Stimulated activated effector memory CD8-positive, alpha-beta T cell treated with anti-CD3 and anti-CD28 coated beads, Interleukin-12 subunit alpha, Interleukin-12 subunit beta, amount 100 ng/mL, for 72 hours (primary cell): ENCODE results near the gene FHOD3.
"Not testable (repeated sequence)": the region's sequence is repeated elsewhere in the genome, so short reads cannot be mapped to it uniquely, and the experiment has no call there.

Experiments
- ATAC-seq: fragments of 150-1000 bp; cut with Tn5 transposase; 2 replicates; pipeline ENCODE4 v1.10.0; 2021
- DNase-seq, 2 donors: peaks; one replicate each; pipeline ENCODE4 v3.0.0; 2021 to 2022; ENCODE audit warnings: low spot score in 2 of 2
- H3K27ac Mint-ChIP-seq: one replicate; pipeline ENCODE4 v1.8.0; 2022; ENCODE audit warnings: mild to moderate bottlenecking, mixed read lengths
- H3K36me3 Mint-ChIP-seq: one replicate; pipeline ENCODE4 v1.8.0; 2022; ENCODE audit warnings: mild to moderate bottlenecking, mixed read lengths
- H3K4me1 Mint-ChIP-seq: one replicate; pipeline ENCODE4 v1.8.0; 2022; ENCODE audit warnings: mixed read lengths
- H3K4me3 Mint-ChIP-seq: one replicate; pipeline ENCODE4 v1.8.0; 2022; ENCODE audit warnings: mild to moderate bottlenecking, mixed read lengths
- H3K9me3 Mint-ChIP-seq: one replicate; pipeline ENCODE4 v1.8.0; 2022; ENCODE audit warnings: mixed read lengths

Gene FHOD3

GRCh38 chr18:36460324-36460850 lies 162.9 kb downstream of the FHOD3 start:
- peak; percentile 12 for ATAC-seq
- Mint-ChIP-seq H3K9me3 (no peaks in the 10 kb centered on the region), H3K27ac (no peak overlapping the region), H3K4me1 (no peaks in the 10 kb centered on the region), H3K4me3 (no peak overlapping the region), H3K36me3 (no peaks in the 10 kb centered on the region)
- no peak for DNase-seq

GRCh38 chr18:36460854-36461253 lies 163.3 kb downstream of the FHOD3 start:
- Mint-ChIP-seq H3K9me3 (no peaks in the 10 kb centered on the region), H3K36me3 (no peaks in the 10 kb centered on the region), H3K4me1 (no peaks in the 10 kb centered on the region), H3K4me3 (no peak overlapping the region), H3K27ac (no peak overlapping the region)
- DNase-seq: no peak
- no peak for ATAC-seq

GRCh38 chr18:36461551-36461987 lies 164.1 kb downstream of the FHOD3 start:
- Mint-ChIP-seq H3K4me3 (no peak overlapping the region), H3K36me3 (no peaks in the 10 kb centered on the region), H3K27ac (no peak overlapping the region), H3K9me3 (no peaks in the 10 kb centered on the region), H3K4me1 (no peaks in the 10 kb centered on the region)
- no peak for ATAC-seq
- DNase-seq: no peak

GRCh38 chr18:36463516-36463915 lies 166.0 kb downstream of the FHOD3 start:
- H3K4me1 Mint-ChIP-seq, H3K36me3 Mint-ChIP-seq, H3K9me3 Mint-ChIP-seq, H3K4me3 Mint-ChIP-seq, DNase-seq, ATAC-seq, H3K27ac Mint-ChIP-seq: not testable (repeated sequence)

GRCh38 chr18:36464126-36464651 lies 166.7 kb downstream of the FHOD3 start:
- DNase-seq (no peak), ATAC-seq (no peak)
- Mint-ChIP-seq H3K9me3 (no peaks in the 10 kb centered on the region), H3K4me1 (no peaks in the 10 kb centered on the region), H3K27ac (no peak overlapping the region), H3K4me3 (no peak overlapping the region), H3K36me3 (no peaks in the 10 kb centered on the region)

GRCh38 chr18:36465276-36465675 lies 167.8 kb downstream of the FHOD3 start:
- H3K27ac Mint-ChIP-seq: no peak overlapping the region
- H3K4me1 Mint-ChIP-seq: no peaks in the 10 kb centered on the region
- H3K9me3 Mint-ChIP-seq: no peaks in the 10 kb centered on the region
- no peaks in the 10 kb centered on the region for H3K36me3 Mint-ChIP-seq
- DNase-seq (no peak), ATAC-seq (no peak)
- H3K4me3 Mint-ChIP-seq: no peak overlapping the region

GRCh38 chr18:36465970-36466369 lies 168.5 kb downstream of the FHOD3 start:
- no peaks in the 10 kb centered on the region for H3K4me1 Mint-ChIP-seq
- ATAC-seq (no peak), DNase-seq (no peak)
- no peak overlapping the region for H3K27ac Mint-ChIP-seq
- H3K4me3 Mint-ChIP-seq: no peak overlapping the region
- no peaks in the 10 kb centered on the region for H3K9me3 Mint-ChIP-seq
- H3K36me3 Mint-ChIP-seq: no peaks in the 10 kb centered on the region

- no peaks in the 10 kb centered on the region for H3K4me1 Mint-ChIP-seq
- no peaks in the 10 kb centered on the region for H3K9me3 Mint-ChIP-seq
- H3K36me3 Mint-ChIP-seq: no peaks in the 10 kb centered on the region
- no peak overlapping the region for H3K27ac Mint-ChIP-seq
- ATAC-seq: no peak
- DNase-seq: no peak
- H3K4me3 Mint-ChIP-seq: no peak overlapping the region
Observed at GRCh38 chr18:36467614-36468013, 170.1 kb downstream of the FHOD3 start.

- Mint-ChIP-seq H3K36me3 (no peaks in the 10 kb centered on the region), H3K9me3 (no peaks in the 10 kb centered on the region), H3K4me1 (no peaks in the 10 kb centered on the region), H3K4me3 (no peak overlapping the region), H3K27ac (no peak overlapping the region)
- ATAC-seq (no peak), DNase-seq (no peak)
Observed at GRCh38 chr18:36468161-36468560, 170.6 kb downstream of the FHOD3 start.

GRCh38 chr18:36469461-36469860 lies 171.9 kb downstream of the FHOD3 start:
- ATAC-seq (no peak), DNase-seq (no peak)
- no peaks in the 10 kb centered on the region for H3K4me1 Mint-ChIP-seq
- no peaks in the 10 kb centered on the region for H3K9me3 Mint-ChIP-seq
- no peak overlapping the region for H3K27ac Mint-ChIP-seq
- no peak overlapping the region for H3K4me3 Mint-ChIP-seq
- no peaks in the 10 kb centered on the region for H3K36me3 Mint-ChIP-seq

- no peaks in the 10 kb centered on the region for H3K4me1 Mint-ChIP-seq
- no peak overlapping the region for H3K27ac Mint-ChIP-seq
- H3K36me3 Mint-ChIP-seq: no peaks in the 10 kb centered on the region
- ATAC-seq (no peak), DNase-seq (no peak)
- H3K9me3 Mint-ChIP-seq: no peaks in the 10 kb centered on the region
- H3K4me3 Mint-ChIP-seq: no peak overlapping the region
Observed at GRCh38 chr18:36470896-36471295, 173.4 kb downstream of the FHOD3 start.

GRCh38 chr18:36471393-36471792 lies 173.9 kb downstream of the FHOD3 start:
- H3K4me1 Mint-ChIP-seq: no peaks in the 10 kb centered on the region
- DNase-seq (no peak), ATAC-seq (no peak)
- H3K9me3 Mint-ChIP-seq: no peaks in the 10 kb centered on the region
- no peaks in the 10 kb centered on the region for H3K36me3 Mint-ChIP-seq
- H3K4me3 Mint-ChIP-seq: no peak overlapping the region
- H3K27ac Mint-ChIP-seq: no peak overlapping the region

- no peak overlapping the region for H3K4me3 Mint-ChIP-seq
- no peaks in the 10 kb centered on the region for H3K4me1 Mint-ChIP-seq
- H3K36me3 Mint-ChIP-seq: no peaks in the 10 kb centered on the region
- no peaks in the 10 kb centered on the region for H3K9me3 Mint-ChIP-seq
- no peak overlapping the region for H3K27ac Mint-ChIP-seq
- peak; percentile 6 for ATAC-seq
- DNase-seq: no peak
Observed at GRCh38 chr18:36476433-36476832, 178.9 kb downstream of the FHOD3 start.

- no peak overlapping the region for H3K27ac Mint-ChIP-seq
- no peak for ATAC-seq
- DNase-seq: no peak
- H3K9me3 Mint-ChIP-seq: no peaks in the 10 kb centered on the region
- H3K4me1 Mint-ChIP-seq: no peaks in the 10 kb centered on the region
- H3K36me3 Mint-ChIP-seq: no peaks in the 10 kb centered on the region
- no peak overlapping the region for H3K4me3 Mint-ChIP-seq
Observed at GRCh38 chr18:36477776-36478175, 180.3 kb downstream of the FHOD3 start.

GRCh38 chr18:36481201-36481657 lies 183.7 kb downstream of the FHOD3 start:
- Mint-ChIP-seq H3K36me3 (no peaks in the 10 kb centered on the region), H3K4me3 (no peak overlapping the region), H3K9me3 (no peaks in the 10 kb centered on the region), H3K4me1 (no peaks in the 10 kb centered on the region), H3K27ac (no peak overlapping the region)
- no peak for DNase-seq
- no peak for ATAC-seq

- Mint-ChIP-seq H3K9me3 (no peaks in the 10 kb centered on the region), H3K4me1 (no peaks in the 10 kb centered on the region), H3K27ac (no peak overlapping the region), H3K4me3 (no peak overlapping the region), H3K36me3 (no peaks in the 10 kb centered on the region)
- DNase-seq (no peak), ATAC-seq (no peak)
Observed at GRCh38 chr18:36481935-36482334, 184.4 kb downstream of the FHOD3 start.

- ATAC-seq: no peak
- DNase-seq: no peak
- Mint-ChIP-seq H3K27ac (no peak overlapping the region), H3K36me3 (no peaks in the 10 kb centered on the region), H3K9me3 (no peaks in the 10 kb centered on the region), H3K4me1 (no peaks in the 10 kb centered on the region), H3K4me3 (no peak overlapping the region)
Observed at GRCh38 chr18:36484591-36484990, 187.1 kb downstream of the FHOD3 start.
